COLO668 (cell line): ENCODE measurements around the gene KLHL25.

Experiments
- DNase-seq: peaks from one replicate; lab custom pipeline; 2025; ENCODE audit not compliant: unreplicated experiment; lab: John Stamatoyannopoulos, UW

Gene KLHL25

GRCh38 chr15:85762039-85762755 lies 32.5 kb downstream of the KLHL25 start:
- no peak for DNase-seq

- DNase-seq = no peak
Measured at GRCh38 chr15:85761635-85762034, 33.1 kb downstream of the KLHL25 start.

DNA sequence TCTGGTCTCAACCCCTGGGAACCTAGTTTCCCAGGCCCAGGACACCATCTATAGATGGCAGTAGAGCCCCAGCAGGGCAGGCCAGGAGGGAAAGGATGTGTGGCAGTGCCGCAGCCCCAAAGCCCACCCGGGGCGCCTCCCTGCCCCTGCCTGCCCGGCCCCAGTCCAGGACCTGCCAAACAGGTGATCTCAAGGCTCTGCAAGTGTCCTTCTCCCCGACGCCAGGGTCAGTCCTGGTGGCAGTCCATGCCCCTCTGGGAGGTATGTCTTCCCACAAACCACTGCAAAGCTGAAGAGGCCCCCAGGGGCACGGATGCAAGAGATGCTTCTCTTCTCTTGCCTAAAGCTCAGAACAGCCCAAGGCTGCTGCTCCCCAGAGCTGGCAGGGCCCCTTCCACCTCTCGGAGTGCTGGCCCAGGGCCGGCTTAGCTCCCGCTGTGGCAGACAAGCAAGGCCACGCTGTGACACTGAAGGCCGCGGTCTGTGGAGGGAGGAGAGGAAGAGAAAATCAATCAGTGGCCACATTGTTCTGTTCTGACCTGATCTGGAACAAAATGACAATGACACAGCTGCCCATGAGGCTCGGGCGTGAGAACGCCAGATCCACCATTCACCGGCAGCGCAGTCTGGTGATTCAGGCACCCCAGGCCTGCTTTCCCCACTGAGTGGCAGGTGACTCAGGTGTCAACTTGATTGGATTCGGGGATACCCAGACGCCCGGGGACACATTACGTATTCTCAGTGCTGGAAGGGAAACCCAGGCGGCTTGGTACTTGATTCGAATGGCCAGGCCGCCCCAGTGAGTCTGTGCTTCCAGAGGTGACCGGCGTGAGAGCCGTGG lies 34.0 kb downstream of the KLHL25 start:
- no peak for DNase-seq

- DNase-seq = no peak
Measured at GRCh38 chr15:85760049-85760448, 34.7 kb downstream of the KLHL25 start.

GRCh38 chr15:85759376-85759775 lies 35.3 kb downstream of the KLHL25 start:
- DNase-seq = no peak

DNA sequence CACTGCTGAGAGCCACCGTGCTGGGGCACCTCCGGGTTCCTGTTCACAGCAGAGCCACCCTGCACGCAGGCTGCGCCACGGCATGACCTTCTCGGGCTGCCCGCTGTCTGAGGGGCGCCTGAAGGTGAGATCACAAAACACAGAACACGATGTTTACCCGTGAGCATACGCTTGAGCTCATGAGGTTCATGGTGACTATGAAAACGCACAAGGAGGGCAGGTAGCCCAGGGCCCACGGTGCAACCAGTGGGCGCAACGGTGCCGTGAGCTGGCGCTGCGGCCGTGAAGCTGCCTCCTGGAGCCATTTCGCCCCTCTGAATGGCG lies 36.1 kb downstream of the KLHL25 start:
- DNase-seq = no peak

- no peak for DNase-seq
Measured at GRCh38 chr15:85757939-85758654, 36.6 kb downstream of the KLHL25 start.

GRCh38 chr15:85757073-85757938 lies 37.4 kb downstream of the KLHL25 start:
- no peak for DNase-seq

GRCh38 chr15:85756411-85757072 lies 38.2 kb downstream of the KLHL25 start:
- DNase-seq = no peak

DNA sequence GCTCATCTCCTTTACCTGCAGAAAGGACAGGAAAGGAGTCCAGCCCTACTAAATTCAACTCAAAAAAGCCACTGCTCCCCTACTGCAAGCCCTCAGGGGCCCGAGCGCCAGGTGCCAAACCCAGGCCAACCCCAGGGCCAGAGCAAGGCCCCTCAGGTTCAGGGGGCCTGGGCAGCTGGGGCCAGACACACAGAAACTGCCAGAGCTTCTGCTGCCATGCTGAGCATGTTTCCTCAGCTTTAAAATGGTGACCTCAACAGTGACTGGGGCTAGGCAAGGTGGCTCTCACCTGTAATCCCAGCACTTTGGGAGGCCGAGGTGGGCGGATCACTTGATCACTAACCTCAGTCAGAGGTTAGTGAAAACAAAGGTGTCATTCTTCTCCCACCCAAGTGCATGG lies 38.8 kb downstream of the KLHL25 start:
- no peak for DNase-seq

DNA sequence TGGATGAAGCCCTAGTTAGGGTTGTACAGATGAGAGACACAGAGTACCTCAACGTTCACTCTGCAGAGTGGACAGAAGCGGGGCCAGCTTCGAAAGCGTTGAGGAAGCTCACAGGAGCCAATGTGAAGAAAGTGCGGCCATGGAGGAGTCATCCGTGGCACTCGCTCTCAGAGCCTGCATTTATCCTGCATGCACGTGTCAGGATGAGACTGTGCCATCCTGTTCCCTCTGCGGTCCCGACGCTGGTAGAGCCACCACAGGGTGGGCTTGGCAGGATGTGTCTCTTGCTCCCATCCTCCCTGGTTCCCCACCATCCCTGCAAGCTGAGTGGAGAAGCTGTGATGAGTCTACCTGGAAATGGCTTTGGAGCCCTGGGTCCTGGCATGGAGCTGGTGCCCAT lies 39.3 kb downstream of the KLHL25 start:
- no peak for DNase-seq

- DNase-seq = no peak
Measured at GRCh38 chr15:85754989-85755388, 39.7 kb downstream of the KLHL25 start.

GRCh38 chr15:85753791-85754452 lies 40.8 kb downstream of the KLHL25 start:
- no peak for DNase-seq

DNA sequence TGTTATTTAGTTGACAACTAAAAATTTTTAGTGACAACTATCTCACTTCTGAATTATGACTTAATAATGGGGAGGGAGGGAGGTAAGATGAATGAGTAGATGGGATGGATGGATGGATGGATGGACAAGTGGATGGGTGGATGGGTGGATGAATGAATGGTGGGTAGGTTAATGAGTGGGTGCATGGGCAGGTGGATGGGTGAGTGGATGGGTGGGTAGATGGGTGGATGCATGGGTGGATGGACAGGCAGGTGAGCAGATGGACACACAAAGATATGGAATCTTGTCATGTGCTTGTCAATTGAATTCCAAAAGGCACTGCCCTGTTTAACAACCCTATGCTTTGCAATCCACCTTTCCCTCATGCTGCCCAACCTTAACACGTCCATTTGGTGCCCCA lies 41.5 kb downstream of the KLHL25 start:
- no peak for DNase-seq

DNA sequence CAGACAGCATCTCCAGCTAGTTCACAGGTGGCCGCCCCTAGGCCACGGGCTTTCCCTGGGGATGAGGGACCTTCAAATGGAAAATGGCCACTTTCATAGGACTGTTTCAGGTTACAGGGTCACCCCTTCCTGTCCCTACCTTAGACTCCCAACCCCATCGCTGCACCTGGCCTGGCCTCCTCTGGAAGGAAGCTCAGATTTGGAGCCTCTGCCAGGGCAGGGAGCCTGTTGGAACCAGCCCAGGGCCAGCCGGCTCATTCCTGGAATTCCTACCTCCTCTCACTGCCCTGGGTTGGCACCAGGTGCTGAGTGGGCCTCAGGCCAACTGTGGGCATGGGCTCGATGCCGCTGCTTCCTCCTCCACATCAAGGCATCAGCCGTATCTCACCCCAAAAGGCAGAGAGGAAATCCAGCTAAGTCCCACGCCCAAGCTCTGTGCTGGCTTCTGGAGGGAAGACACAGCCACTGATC lies 42.2 kb downstream of the KLHL25 start:
- DNase-seq = no peak

- DNase-seq = no peak
Measured at GRCh38 chr15:85752124-85752475, 42.6 kb downstream of the KLHL25 start.

- DNase-seq = no peak
Measured at GRCh38 chr15:85751291-85752123, 43.2 kb downstream of the KLHL25 start.

DNA sequence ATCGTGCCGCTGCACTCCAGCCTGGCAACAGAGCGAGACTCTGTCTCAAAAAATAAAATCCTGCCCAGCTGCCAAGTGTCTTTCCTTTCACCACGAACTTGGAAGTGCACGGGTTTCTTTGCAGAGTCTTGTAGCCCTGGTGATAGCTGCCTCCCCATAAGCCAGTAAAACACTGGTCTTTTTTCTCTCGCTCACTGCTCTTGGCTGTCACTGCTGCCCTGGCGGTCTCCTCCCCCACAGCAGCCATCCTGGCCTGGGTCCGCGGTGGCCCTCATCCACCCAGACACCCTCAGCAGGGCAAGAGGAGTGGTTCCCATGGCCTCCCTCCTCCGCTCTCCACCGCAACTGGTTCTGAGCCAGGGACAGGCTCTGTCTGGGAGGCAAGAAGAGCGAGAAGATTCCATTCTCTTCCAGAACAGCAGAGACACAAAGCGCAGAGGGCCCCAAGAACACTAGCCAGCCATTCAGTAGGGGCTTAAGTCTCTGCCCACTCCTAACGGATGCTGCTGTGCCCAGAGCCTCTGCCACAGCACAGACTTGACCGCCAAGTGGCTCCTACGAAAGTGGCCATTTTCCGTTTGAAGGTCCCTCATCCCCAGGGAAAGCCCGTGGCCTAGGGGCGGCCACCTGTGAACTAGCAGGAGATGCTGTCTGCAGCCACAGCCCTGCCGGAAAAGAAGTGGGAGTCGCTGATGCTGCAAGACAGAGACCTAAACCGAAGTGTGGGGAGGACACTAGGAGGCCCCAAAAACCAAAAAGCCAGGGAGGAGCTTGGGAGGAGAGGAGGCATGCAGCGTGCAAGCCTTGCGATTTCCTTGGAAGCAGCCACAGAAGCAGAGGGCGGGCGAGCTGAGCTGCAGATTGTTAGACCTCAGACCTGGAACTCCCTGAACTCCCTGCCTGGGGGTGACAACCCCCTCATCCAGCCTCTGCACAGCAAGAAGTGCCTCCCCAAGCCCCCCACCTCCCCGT lies 44.1 kb downstream of the KLHL25 start:
- no peak for DNase-seq
